Mesodermal cell (in vitro differentiated cells): Measurements from ENCODE around the gene TPST1.
"Not testable (repeated sequence)": the region's sequence is repeated elsewhere in the genome, so short reads cannot be mapped to it uniquely, and the experiment has no call there.

ENCODE experiments used
- H3K27ac ChIP-seq: 2 replicates; pipeline ENCODE4 v1.7.0; 2013; ENCODE audit warnings: mild to moderate bottlenecking, low read depth, low read length, moderate library complexity; ENCODE audit not compliant: severe bottlenecking
- H3K36me3 ChIP-seq: 2 replicates; pipeline ENCODE4 v1.7.1; 2013; ENCODE audit warnings: mild to moderate bottlenecking, low read length, moderate library complexity; ENCODE audit not compliant: control insufficient read depth, insufficient read depth
- H3K4me1 ChIP-seq: one replicate; pipeline ENCODE4 v1.7.1; 2013; ENCODE audit warnings: mild to moderate bottlenecking, low read length; ENCODE audit not compliant: insufficient read depth, control insufficient read depth, poor library complexity, severe bottlenecking
- H3K4me3 ChIP-seq: 2 replicates; pipeline ENCODE4 v1.7.0; 2013; ENCODE audit warnings: low read length, control low read depth, mild to moderate bottlenecking; ENCODE audit not compliant: insufficient read depth, poor library complexity, severe bottlenecking; ENCODE audit errors: extremely low read depth
- H3K9me3 ChIP-seq: 2 replicates; pipeline ENCODE4 v1.7.1; 2013; ENCODE audit warnings: mild to moderate bottlenecking, low read length, moderate library complexity; ENCODE audit not compliant: control insufficient read depth
- WGBS, 2 experiments: methylation state at CpG; one replicate each; pipeline ENCODE4 v1.1.5; 2013; ENCODE audit warnings: missing lambda C conversion rate in 2 of 2; ENCODE audit not compliant: insufficient coverage in 2 of 2; 5-methylcytosine and 5-hydroxymethylcytosine counted together

Gene TPST1

DNA sequence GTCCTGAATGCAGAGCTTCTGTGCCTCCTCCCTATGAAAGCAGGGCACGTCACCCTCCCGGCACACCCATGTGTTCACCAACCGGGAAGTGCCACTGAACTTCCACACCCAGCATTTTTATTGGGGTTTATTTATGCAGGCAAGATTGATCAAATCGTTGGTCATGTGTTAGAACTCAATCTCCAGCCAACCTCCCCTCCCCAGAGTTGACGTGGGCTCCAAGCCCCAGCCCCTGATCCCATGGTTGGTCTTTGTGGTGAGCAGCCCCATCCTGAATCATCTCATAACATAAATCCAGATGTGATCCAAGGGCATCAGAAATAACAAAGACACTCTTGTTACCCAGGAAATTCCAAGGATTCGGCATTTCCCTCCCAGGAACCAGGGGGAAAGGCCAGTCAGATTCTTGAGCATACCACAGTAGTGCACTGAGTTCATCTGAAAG is 151.2 kb downstream of the TPST1 start:
- 90 to 96% methylated on average over 2 to 6 of the region's 6 CpGs for WGBS, 2 experiments

DNA sequence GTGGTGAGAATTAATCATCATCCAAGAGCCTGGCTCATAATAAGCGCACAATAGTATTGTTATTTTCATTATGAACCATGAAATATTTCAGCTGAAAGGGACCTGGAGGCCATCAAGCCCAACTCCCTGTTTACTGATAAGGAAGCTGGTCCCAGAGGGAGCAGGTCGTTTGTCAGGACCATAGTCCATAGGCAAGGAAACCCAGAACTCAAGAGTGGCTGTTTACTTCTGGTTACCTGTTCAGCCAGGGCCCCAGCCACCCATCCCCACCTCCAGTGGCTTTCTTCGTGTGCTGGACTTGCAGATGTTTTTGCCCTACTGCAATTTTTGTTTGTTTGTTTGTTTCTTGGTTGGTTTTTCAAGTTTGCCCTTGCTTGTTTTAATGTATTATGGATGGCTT is 152.0 kb downstream of the TPST1 start:
- H3K27ac ChIP-seq: no peak overlapping the region
- no peaks in the 10 kb centered on the region for H3K36me3 ChIP-seq
- 80% methylated on average over 1 of the region's 3 CpGs for WGBS, 2 experiments
- H3K4me3 ChIP-seq: no peak overlapping the region
- H3K9me3 ChIP-seq: no peaks in the 10 kb centered on the region
- H3K4me1 ChIP-seq: peaks cover 9% of the 10 kb centered on the region

More for the DNA sequence above, 151.2 kb downstream of the TPST1 start:
- peak overlapping the region; percentile 1 for H3K27ac ChIP-seq
- no peaks in the 10 kb centered on the region for H3K9me3 ChIP-seq
- H3K36me3 ChIP-seq: no peaks in the 10 kb centered on the region
- H3K4me1 ChIP-seq: peaks cover 9% of the 10 kb centered on the region
- no peak overlapping the region for H3K4me3 ChIP-seq

DNA sequence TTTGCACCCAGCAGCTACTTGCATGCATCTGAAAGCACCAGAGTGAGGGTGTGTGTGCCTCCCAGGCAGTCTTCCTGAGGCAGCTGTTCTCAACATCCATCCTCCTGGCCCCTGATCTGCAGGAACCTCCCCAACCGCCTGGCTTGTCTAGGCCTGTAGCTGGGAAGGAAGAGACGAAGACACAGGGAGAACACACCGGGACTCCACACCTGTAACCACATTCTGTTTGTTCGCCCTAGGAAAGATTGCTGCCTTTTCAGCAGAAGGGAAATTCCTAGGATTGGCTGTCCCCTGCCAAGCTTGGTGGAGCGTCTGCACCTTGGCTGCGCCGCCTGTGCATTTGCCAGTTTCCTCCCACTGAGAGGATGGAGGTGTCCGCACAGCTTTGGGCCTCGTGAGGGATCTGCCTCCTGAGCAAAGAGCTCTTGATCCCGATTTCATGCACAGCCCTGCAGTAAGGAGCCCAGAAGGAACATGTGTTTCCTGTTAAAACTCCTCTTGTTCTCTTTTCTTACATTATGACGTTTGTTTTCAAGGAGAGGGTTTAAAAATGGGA is 154.6 kb downstream of the TPST1 start:
- Histone ChIP-seq H3K9me3 (no peaks in the 10 kb centered on the region), H3K36me3 (no peaks in the 10 kb centered on the region), H3K27ac (no peak overlapping the region), H3K4me3 (no peak overlapping the region), H3K4me1 (peaks cover 9% of the 10 kb centered on the region)
- 88 to 89% methylated on average over 9 to 11 of the region's 11 CpGs for WGBS, 2 experiments

DNA sequence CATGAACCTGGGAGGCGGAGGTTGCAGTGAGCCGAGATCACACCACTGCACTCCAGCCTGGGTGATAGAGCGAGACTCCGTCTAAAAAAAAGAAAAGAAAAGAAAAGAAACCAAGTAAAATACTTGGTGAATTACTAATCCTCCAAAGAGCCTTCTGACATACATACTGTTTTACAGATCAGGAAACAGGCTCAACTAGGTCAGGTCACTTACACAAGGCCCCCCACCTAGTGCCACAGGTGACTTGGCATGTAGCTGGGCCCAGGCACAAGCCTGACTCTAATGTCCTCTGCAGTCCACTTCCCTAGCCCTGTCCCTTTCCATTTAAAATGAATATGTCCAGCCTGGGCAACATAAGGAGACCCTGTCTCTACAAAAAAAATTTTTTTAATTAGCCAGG is 157.0 kb downstream of the TPST1 start:
- H3K9me3 ChIP-seq: no peaks in the 10 kb centered on the region
- H3K4me3 ChIP-seq: no peak overlapping the region
- no peak overlapping the region for H3K27ac ChIP-seq
- H3K4me1 ChIP-seq: peaks cover 7% of the 10 kb centered on the region
- no CpG with 5 or more reads among the region's 4 CpGs for WGBS, 2 experiments
- no peaks in the 10 kb centered on the region for H3K36me3 ChIP-seq

DNA sequence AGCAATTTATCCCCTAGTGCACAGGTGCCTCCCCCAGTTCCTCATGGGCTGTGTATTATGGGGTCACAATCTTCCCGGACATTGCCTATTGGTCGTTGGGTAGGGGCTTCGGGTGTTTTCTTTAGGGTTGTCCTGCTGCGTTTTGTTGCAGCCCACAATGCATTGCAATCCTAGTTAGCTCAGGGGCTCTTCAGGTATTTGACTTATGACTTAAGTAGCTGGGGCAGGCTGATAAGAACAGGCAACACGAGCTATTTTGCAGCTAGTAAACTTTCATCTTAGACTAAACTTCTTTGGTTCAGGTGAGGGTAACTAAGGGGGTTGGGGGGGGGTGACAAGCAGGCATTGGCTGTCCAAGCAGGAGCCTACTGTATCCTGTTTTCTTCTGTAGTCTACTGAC is 158.5 kb downstream of the TPST1 start:
- Histone ChIP-seq H3K9me3 (no peaks in the 10 kb centered on the region), H3K36me3 (no peaks in the 10 kb centered on the region), H3K4me1 (peaks cover 7% of the 10 kb centered on the region), H3K27ac (no peak overlapping the region), H3K4me3 (no peak overlapping the region)
- 80 to 100% methylated on average over 2 to 3 of the region's 5 CpGs for WGBS, 2 experiments

DNA sequence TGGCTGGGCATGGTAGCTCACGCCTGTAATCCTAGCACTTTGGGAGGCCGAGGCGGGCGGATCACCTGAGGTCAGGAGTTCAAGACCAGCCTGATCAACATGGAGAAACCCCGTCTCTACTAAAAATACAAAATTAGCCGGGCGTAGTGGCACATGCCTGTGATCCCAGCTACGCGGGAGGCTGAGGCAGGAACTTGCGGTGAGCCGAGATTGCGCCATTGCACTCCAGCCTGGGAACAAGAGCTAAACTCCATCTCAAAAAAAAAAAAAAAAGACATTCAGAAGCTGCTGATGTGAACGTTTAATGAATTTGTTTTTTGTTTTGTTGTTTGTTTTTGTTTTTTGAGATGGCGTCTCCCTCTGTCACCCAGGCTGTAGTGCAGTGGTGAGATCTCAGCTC is 159.9 kb downstream of the TPST1 start:
- not testable (repeated sequence) for H3K4me3 ChIP-seq, H3K9me3 ChIP-seq, H3K36me3 ChIP-seq, H3K4me1 ChIP-seq, H3K27ac ChIP-seq
- WGBS, 2 experiments: 87 to 91% methylated on average over 9 to 13 of the region's 14 CpGs

DNA sequence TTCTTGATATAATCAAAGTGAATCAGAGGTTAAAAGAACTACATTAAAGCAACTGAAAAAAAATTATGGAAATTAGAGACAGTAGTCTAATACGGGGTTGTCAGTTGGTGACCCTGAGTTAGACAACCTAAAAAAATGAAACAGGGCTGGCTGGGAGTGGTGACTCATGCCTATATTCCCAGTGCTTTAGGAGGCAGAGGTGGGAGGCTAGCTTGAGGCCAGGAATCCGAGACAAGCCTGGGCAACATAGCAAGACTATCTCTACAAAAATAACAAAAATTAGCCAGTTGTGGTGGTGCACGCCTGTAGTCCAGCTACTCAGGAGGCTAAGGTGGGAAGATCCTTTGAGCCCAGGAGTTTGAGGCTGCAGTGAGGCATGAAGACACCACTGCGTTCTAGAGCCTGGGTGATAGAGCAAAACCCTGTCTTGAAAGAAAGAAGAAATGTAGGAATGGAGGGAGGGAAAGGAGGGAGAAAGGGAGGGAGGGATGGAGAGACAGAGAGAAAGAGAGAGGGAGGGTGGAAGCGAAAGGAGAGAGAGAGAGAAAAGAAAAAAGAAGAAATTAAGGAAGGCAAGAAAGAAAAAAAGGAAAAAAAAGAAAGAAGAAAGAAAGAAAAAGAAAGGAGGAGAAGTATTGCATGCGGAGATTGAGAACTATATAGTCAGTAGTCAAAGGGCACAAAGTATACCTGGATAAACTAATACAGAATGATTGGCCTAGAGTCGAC is 166.1 kb downstream of the TPST1 start:
- Histone ChIP-seq H3K9me3 (no peaks in the 10 kb centered on the region), H3K27ac (no peak overlapping the region), H3K4me3 (no peak overlapping the region), H3K36me3 (no peaks in the 10 kb centered on the region), H3K4me1 (peaks cover 5% of the 10 kb centered on the region)
- 85 to 93% methylated on average over 6 of the region's 7 CpGs for WGBS, 2 experiments

DNA sequence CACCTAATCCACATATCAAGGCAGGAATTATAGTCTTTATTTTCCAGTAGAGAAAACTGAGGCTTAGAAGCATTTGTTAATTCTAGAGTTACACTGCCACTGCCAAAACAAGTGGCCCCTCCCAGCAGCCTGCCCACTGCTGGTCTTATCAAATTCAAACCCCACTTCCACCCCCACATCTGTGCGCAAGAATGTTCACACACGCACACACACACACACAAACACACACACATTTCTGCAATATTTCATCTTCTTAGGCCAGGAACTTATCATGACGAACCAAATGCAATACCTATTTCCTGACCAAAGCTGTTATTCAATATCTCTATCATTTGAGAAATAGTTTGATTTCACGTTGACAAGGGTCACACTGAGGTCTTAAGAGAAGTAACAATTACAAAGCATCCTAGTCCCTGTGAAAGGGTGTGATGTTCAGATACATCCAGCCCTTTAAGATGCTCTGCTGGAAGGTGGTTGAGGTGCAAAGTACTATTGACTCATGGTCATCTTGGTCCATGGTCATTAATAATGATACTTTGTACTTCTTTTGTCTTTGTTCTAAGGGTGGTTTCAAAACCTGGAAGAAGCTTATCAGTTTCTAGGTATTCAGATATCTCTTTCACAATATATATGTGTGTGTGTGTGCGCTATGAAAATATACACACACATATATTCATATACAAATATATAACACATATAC is 169.2 kb downstream of the TPST1 start:
- not testable (repeated sequence) for H3K4me1 ChIP-seq, H3K36me3 ChIP-seq, H3K27ac ChIP-seq, H3K4me3 ChIP-seq, H3K9me3 ChIP-seq
- 100% methylated on average over 2 to 3 of the region's 5 CpGs for WGBS, 2 experiments

DNA sequence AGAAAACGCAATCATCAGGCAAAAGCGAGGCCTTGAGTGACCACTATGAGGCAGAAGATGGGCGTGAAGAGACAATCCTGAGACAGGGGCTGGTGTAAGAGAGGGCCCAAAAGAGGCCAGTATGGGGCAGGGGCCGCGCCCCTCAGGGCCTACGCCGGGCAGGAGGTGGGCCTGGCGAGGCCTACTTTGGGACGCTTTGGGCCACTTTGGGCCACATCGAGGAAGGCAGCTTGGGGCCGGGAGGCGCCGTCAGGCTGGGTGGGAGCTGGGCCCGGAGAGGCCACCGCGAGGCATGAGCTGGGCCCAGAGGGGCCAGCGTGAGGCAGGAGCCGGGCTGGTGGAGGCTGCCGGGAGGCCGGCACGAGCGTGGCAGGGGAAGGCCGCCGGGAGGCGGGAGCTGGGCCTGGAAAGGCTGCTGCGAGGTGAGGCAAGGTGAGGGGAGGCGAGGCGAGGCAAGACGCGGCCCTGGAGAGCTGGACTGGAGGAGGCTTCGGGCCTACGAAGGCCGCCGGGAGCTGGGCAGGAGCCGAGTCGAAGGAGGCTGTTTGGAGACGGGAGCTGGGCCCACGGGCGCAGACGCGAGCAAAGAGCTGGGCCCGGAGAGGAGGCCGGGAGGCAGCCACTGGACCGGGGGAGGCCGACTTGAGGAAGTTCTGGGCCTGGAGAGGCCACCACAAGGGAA is 171.3 kb downstream of the TPST1 start:
- Histone ChIP-seq H3K36me3 (peaks cover 12% of the 10 kb centered on the region), H3K4me3 (no peak overlapping the region), H3K9me3 (no peaks in the 10 kb centered on the region), H3K27ac (no peak overlapping the region), H3K4me1 (peaks cover 6% of the 10 kb centered on the region)
- WGBS, 2 experiments: 96 to 97% methylated on average over 43 to 45 of the region's 45 CpGs

DNA sequence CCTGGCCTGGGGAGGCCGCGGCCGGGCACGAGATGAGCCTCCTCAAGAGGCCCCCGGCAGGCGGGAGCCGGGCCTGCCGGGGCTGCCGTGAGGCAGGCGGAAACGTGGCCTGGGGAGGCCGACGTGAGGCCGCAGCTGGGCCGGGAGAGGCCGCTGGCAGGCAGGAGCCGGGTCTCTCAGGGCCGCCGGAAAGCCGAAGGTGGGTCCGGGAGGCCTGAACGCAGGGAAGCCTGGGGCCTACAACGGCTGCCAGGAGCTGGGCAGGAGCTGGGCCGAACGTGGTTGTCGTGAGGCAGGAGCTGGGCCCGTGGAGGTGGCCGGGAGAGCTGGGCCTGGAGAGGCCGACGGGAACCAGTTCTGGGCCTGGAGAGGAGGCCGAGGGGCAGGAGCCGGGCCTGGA is 171.9 kb downstream of the TPST1 start:
- Histone ChIP-seq H3K27ac (no peak overlapping the region), H3K9me3 (no peaks in the 10 kb centered on the region), H3K4me3 (no peak overlapping the region), H3K36me3 (peaks cover 12% of the 10 kb centered on the region), H3K4me1 (peaks cover 6% of the 10 kb centered on the region)
- 97 to 98% methylated on average over 31 to 32 of the region's 32 CpGs for WGBS, 2 experiments
